NCI-H2107 (cell line): Measurements from ENCODE around the gene TEX48.

Experiments
- DNase-seq: peaks from one replicate; lab custom pipeline; 2025; lab: John Stamatoyannopoulos, UW

TEX48 gene

GRCh38 chr9:114681594-114682332, at the start of gene TEX48:
Gene TEX48, minus strand, starts transcription at chr9:114682192. Its CDS starts 10,469 bp downstream, at chr9:114671723.
- DNase-seq = peak; percentile 46

GRCh38 chr9:114731701-114732100, 49.7 kb upstream of the TEX48 start:
- DNase-seq = no peak

- DNase-seq = no peak
These were observed 47.7 kb upstream of the TEX48 start for GRCh38 chr9:114729706-114730105.

- no peak for DNase-seq
These were observed 43.9 kb upstream of the TEX48 start for GRCh38 chr9:114725930-114726329.

- no peak for DNase-seq
These were observed 42.8 kb upstream of the TEX48 start for GRCh38 chr9:114724744-114725143.

GRCh38 chr9:114723931-114724330, 41.9 kb upstream of the TEX48 start:
- DNase-seq = no peak

GRCh38 chr9:114722937-114723620, 41.1 kb upstream of the TEX48 start:
- no peak for DNase-seq

- DNase-seq = no peak
These were observed 40.2 kb upstream of the TEX48 start for GRCh38 chr9:114722081-114722621.

- DNase-seq = peak; percentile 76
These were observed 39.6 kb upstream of the TEX48 start for GRCh38 chr9:114721491-114722079.

GRCh38 chr9:114720086-114720676, 38.2 kb upstream of the TEX48 start:
- DNase-seq = no peak

- no peak for DNase-seq
These were observed 37.3 kb upstream of the TEX48 start for GRCh38 chr9:114719290-114719689.

- no peak for DNase-seq
These were observed 36.8 kb upstream of the TEX48 start for GRCh38 chr9:114718801-114719221.

- DNase-seq = no peak
These were observed 36.0 kb upstream of the TEX48 start for GRCh38 chr9:114717908-114718486.

- no peak for DNase-seq
These were observed 27.6 kb upstream of the TEX48 start for GRCh38 chr9:114709636-114710035.

- DNase-seq = no peak
These were observed 24.7 kb upstream of the TEX48 start for GRCh38 chr9:114706711-114707110.

GRCh38 chr9:114701988-114702387, 20.0 kb upstream of the TEX48 start:
- DNase-seq = no peak

- no peak for DNase-seq
These were observed 16.0 kb upstream of the TEX48 start for GRCh38 chr9:114697951-114698351.

- DNase-seq = no peak
These were observed 15.0 kb upstream of the TEX48 start for GRCh38 chr9:114696814-114697544.

- DNase-seq = no peak
These were observed 14.0 kb upstream of the TEX48 start for GRCh38 chr9:114695948-114696347.

- DNase-seq = no peak
These were observed 12.8 kb upstream of the TEX48 start for GRCh38 chr9:114694719-114695269.

GRCh38 chr9:114694146-114694545, 12.2 kb upstream of the TEX48 start:
- DNase-seq = no peak
